HepG2 (cell line): Measurements from ENCODE around the gene SND1.

Experiments
- ZBTB33 ChIP-seq: sonication (generic); formaldehyde crosslinking; IDR thresholded peaks from 2 replicates; pipeline ENCODE4 v1.4.0; 2020; ENCODE audit warnings: missing genetic modification reagents
- ZNF660 ChIP-seq: sonication (generic); formaldehyde crosslinking; IDR thresholded peaks from 2 replicates; pipeline ENCODE4 v1.5.1; 2020; ENCODE audit warnings: mild to moderate bottlenecking, low read depth, missing genetic modification reagents, borderline replicate concordance

DNA sequence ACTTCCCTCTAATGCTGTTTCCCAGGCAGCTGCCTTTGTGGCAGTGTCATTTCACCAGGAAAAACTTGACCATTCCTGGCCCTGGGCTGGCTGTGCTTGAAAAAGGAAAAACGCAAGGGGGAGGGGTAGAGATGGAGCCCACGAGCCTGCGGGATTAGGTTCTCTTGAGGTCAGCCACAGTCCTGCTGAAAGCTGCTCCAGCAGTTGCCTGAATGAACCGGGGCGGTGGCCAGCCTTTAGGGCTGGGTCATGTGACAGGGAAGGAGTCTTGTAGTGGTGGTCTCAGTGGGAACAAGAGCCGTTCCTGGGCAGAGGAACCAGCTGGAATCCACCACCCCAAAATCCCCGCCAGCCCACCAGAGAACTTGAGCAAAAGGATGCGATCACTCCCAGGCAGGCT, 430.4 kb downstream of the SND1 start:
- TF ChIP-seq ZNF660 (no peak), ZBTB33 (CRISPR knock-in tag) (no peak)
